ENCODE results near the gene FBRSL1.

The FBRSL1 gene

GRCh38 chr12:132556216-132556615, 66.3 kb downstream of the FBRSL1 start:
- no peak for TF ChIP-seq CTCF (IDR thresholded peaks at IDR 0.05; ENCODE audit: borderline replicate concordance, insufficient read depth, low read depth, low read length)
- H3K4me3 ChIP-seq (ENCODE audit: low read depth, low read length), result no peak overlapping the region

GRCh38 chr12:132556801-132557200, 66.8 kb downstream of the FBRSL1 start:
- no peak overlapping the region for H3K4me3 ChIP-seq (ENCODE audit: low read depth, low read length)
- no peak for TF ChIP-seq CTCF (IDR thresholded peaks at IDR 0.05; ENCODE audit: borderline replicate concordance, insufficient read depth, low read depth, low read length)

- no peak overlapping the region for H3K4me3 ChIP-seq (ENCODE audit: low read depth, low read length)
- TF ChIP-seq CTCF (IDR thresholded peaks at IDR 0.05; ENCODE audit: borderline replicate concordance, insufficient read depth, low read depth, low read length), result no peak
Observed at GRCh38 chr12:132557291-132558015, 67.5 kb downstream of the FBRSL1 start.

- no peak for TF ChIP-seq CTCF (IDR thresholded peaks at IDR 0.05; ENCODE audit: borderline replicate concordance, insufficient read depth, low read depth, low read length)
- H3K4me3 ChIP-seq (ENCODE audit: low read depth, low read length), result no peak overlapping the region
Observed at GRCh38 chr12:132558042-132558856, 68.3 kb downstream of the FBRSL1 start.

GRCh38 chr12:132558861-132559623, 69.1 kb downstream of the FBRSL1 start:
- peak overlapping the region; percentile 65 for H3K4me3 ChIP-seq (ENCODE audit: low read depth, low read length)
- no peak for TF ChIP-seq CTCF (IDR thresholded peaks at IDR 0.05; ENCODE audit: borderline replicate concordance, insufficient read depth, low read depth, low read length)

GRCh38 chr12:132559652-132560363, 69.9 kb downstream of the FBRSL1 start:
- TF ChIP-seq CTCF (IDR thresholded peaks at IDR 0.05; ENCODE audit: borderline replicate concordance, insufficient read depth, low read depth, low read length), result no peak
- peak overlapping the region; percentile 86 for H3K4me3 ChIP-seq (ENCODE audit: low read depth, low read length)

Data from GM12875 (cell line).